Cardiac muscle cell (in vitro differentiated cells and primary cell): ENCODE measurements around the gene OR51D1. TPM values are rescaled to one million over a fixed set of nuclear protein-coding genes. Genes with fewer than 3 reads are reported as not detected.

Source experiments
- DNase-seq, 2 donors: peaks; one replicate each; pipeline versions ENCODE4 v3.0.0 to v3.0.0-alpha.2; 2010 to 2017; ENCODE audit warnings: low read depth in 1 of 2, low spot score in 1 of 2
- H3K27ac ChIP-seq: fragments of 200-600 bp; sonication (generic); 2 replicates; pipeline ENCODE4 v1.5.1; 2016
- H3K27me3 ChIP-seq: fragments of 200-600 bp; sonication (generic); 2 replicates; pipeline ENCODE4 v1.6.0; 2016; ENCODE audit warnings: control low read depth
- H3K36me3 ChIP-seq: fragments of 200-600 bp; sonication (generic); 2 replicates; pipeline ENCODE4 v1.5.1; 2016; ENCODE audit warnings: control low read depth
- H3K4me1 ChIP-seq: fragments of 200-600 bp; sonication (generic); 2 replicates; pipeline ENCODE4 v1.8.1; 2017; ENCODE audit warnings: low read depth, mild to moderate bottlenecking, mixed run types
- H3K4me3 ChIP-seq: fragments of 200-600 bp; sonication (generic); 2 replicates; pipeline ENCODE4 v1.5.1; 2016; ENCODE audit warnings: mild to moderate bottlenecking
- H3K9me3 ChIP-seq: fragments of 200-600 bp; sonication (generic); 2 replicates; pipeline ENCODE4 v1.5.1; 2017; ENCODE audit warnings: low read depth, mild to moderate bottlenecking, control low read depth
- polyA plus RNA-seq: library from polyadenylated mRNA; unstranded; fragments of >200 nt; fragmentation: Nextera tagmentation; extraction: Ambion mirVana; gene quantifications from 2 replicates; pipeline ENCODE4 v1.2.1, GENCODE V29; 2016
- total RNA-seq: library from RNA; depleted of rRNA; stranded (reverse); fragments of >200 nt; gene quantifications from 2 replicates; pipeline ENCODE4 v1.2.3, GENCODE V29; 2016
- TF ChIP-seq, protein P1 (sequence below): IDR thresholded peaks from 2 replicates; pipeline ENCODE4 v1.5.1; 2012; ENCODE audit warnings: low read depth, mild to moderate bottlenecking, low read length

Gene OR51D1
- total and polyA plus RNA-seq, 2 experiments from 2014 or later = not detected

DNA sequence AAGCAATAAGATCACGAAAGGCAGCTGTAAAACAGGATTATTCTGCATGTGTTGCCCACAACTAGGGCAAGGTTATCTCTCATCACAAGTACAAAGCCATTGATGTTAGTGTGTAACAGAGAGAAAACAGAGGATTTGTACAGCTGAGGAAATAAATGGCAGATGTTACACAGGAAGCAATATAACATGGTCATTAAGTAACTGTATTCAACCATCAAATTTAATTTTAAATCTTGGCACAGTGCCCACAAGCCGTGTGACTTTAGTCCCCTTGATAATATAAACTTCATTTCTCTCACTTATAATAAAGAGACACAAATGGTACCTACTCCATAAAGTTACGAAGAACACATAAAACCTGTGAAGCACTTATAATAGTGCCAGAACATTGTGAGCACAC, 43.1 kb downstream of the OR51D1 start:
- Histone ChIP-seq H3K4me3 (no peak overlapping the region), H3K9me3 (no peaks in the 10 kb centered on the region), H3K27me3 (no peaks in the 10 kb centered on the region), H3K36me3 (no peaks in the 10 kb centered on the region), H3K4me1 (no peaks in the 10 kb centered on the region), H3K27ac (no peak overlapping the region)
- no peak for DNase-seq
- TF ChIP-seq, protein P1, sequence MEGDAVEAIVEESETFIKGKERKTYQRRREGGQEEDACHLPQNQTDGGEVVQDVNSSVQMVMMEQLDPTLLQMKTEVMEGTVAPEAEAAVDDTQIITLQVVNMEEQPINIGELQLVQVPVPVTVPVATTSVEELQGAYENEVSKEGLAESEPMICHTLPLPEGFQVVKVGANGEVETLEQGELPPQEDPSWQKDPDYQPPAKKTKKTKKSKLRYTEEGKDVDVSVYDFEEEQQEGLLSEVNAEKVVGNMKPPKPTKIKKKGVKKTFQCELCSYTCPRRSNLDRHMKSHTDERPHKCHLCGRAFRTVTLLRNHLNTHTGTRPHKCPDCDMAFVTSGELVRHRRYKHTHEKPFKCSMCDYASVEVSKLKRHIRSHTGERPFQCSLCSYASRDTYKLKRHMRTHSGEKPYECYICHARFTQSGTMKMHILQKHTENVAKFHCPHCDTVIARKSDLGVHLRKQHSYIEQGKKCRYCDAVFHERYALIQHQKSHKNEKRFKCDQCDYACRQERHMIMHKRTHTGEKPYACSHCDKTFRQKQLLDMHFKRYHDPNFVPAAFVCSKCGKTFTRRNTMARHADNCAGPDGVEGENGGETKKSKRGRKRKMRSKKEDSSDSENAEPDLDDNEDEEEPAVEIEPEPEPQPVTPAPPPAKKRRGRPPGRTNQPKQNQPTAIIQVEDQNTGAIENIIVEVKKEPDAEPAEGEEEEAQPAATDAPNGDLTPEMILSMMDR = no peak

DNA sequence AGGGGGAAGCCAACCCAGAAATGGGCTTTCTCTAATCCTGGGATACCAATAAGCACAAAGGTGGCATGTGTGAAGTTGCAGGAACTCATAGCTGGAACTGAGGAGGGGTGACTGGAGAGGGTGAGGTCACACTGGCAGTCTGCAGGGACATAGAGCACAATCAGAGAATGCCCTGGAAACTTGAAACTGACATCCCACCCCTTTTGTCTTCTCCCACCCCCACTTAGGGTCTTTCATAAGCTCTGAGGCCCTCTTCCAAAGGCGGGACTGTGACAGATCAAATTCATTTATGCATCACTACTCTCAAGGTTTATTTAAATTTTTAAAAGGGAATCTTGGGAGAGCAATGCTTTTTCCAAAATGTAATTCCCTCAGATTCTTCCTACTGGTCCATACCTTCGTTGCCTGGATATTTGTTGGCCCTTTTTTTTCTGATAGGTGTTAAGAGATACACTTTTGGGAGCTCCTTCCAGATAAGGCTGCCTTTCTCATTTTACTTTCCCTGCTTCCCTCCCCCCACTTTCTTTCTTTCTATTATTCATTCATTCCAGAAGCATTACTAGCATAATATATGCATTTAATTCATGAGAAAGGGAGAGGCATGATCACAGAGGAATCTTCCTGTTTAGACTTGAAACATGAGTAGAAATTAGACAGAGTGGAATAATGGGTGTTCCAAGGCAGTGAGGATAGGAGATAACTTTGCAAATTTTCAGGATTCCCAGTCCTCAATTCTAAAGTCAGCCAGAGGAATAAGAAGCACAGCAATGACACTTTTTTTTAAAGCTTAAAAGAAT, 45.5 kb downstream of the OR51D1 start:
- no peak overlapping the region for H3K4me3 ChIP-seq
- no peak overlapping the region for H3K27ac ChIP-seq
- no peak for DNase-seq
- no peaks in the 10 kb centered on the region for H3K27me3 ChIP-seq
- H3K4me1 ChIP-seq = no peaks in the 10 kb centered on the region
- TF ChIP-seq, protein P1 = no peak
- no peaks in the 10 kb centered on the region for H3K36me3 ChIP-seq
- no peaks in the 10 kb centered on the region for H3K9me3 ChIP-seq

DNA sequence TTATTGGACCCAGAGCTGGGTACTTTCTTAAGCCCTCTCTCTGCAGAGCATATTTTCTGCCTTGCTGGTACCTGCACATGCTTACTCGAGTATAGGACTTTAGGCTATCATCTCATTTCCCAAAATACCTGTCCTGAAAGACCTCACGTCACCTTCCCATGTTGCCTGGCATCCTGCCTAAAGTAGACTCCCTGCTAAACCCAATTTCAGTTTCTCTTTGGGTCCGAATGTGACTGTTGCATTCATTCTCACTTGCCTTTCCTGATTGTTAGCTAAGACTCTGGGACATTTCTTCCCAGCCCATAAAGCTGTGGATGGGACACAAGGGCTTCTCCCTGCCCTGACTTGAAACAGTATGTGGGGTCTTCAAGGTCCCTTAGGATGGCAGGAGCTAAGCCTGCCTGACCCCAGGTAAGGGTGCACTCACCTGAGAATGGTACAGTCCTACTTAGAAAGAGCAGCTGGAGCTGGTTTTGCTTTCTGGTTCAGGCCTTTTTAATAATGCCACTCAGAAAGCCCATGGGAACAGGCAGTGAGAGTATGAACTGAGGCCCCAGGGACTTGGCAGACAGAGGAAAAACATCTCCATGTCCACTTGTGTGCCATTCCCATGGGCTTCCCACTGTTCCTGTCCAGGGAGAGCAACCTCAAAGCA, 47.5 kb downstream of the OR51D1 start:
- TF ChIP-seq, protein P1 = no peak
- H3K27me3 ChIP-seq = no peaks in the 10 kb centered on the region
- no peaks in the 10 kb centered on the region for H3K4me1 ChIP-seq
- no peaks in the 10 kb centered on the region for H3K36me3 ChIP-seq
- DNase-seq = no peak
- no peak overlapping the region for H3K27ac ChIP-seq
- no peak overlapping the region for H3K4me3 ChIP-seq
- no peaks in the 10 kb centered on the region for H3K9me3 ChIP-seq

Other genes starting within 250 kb of the OR51D1 start
- 4.5 and 6.3 TPM in 2 replicates for gene TRIM21, start 243.8 kb upstream of the OR51D1 start, total RNA-seq
- 4.6 and 6.2 TPM in 2 replicates for gene TRIM21, start 243.8 kb upstream of the OR51D1 start, polyA plus RNA-seq
- gene OR52K2, start 188.2 kb upstream of the OR51D1 start, total RNA-seq = not detected in 2 replicates
- not detected in 2 replicates for gene OR52K2, start 188.2 kb upstream of the OR51D1 start, polyA plus RNA-seq
- not detected in 2 replicates for gene OR52K1, start 154.8 kb upstream of the OR51D1 start, total RNA-seq
- not detected in 2 replicates for gene OR52K1, start 154.8 kb upstream of the OR51D1 start, polyA plus RNA-seq
- gene OR52M1, start 92.3 kb upstream of the OR51D1 start, total RNA-seq = not detected in 2 replicates
- not detected in 2 replicates for gene OR52M1, start 92.3 kb upstream of the OR51D1 start, polyA plus RNA-seq
- gene OR52I2, start 55.7 kb upstream of the OR51D1 start, total RNA-seq = not detected in 2 replicates
- 0.06 TPM in 1 of 2 replicates, not detected in the other for gene OR52I2, start 55.7 kb upstream of the OR51D1 start, polyA plus RNA-seq
- not detected in 2 replicates for gene OR52I1, start 43.4 kb upstream of the OR51D1 start, total RNA-seq
- gene OR52I1, start 43.4 kb upstream of the OR51D1 start, polyA plus RNA-seq = 0.33 TPM in 1 of 2 replicates, not detected in the other
- gene TRIM68, start 29.2 kb upstream of the OR51D1 start, total RNA-seq = 9.7 and 12.8 TPM in 2 replicates
- gene TRIM68, start 29.2 kb upstream of the OR51D1 start, polyA plus RNA-seq = 8.7 and 10.6 TPM in 2 replicates
- gene OR51E1, start 6.5 kb downstream of the OR51D1 start, total RNA-seq = not detected in 2 replicates
- gene OR51E1, start 6.5 kb downstream of the OR51D1 start, polyA plus RNA-seq = not detected in 2 replicates
- not detected in 2 replicates for gene OR51E2, start 60.4 kb downstream of the OR51D1 start, total RNA-seq
- not detected in 2 replicates for gene OR51E2, start 60.4 kb downstream of the OR51D1 start, polyA plus RNA-seq
- not detected in 2 replicates for gene MMP26, start 67.3 kb downstream of the OR51D1 start, total RNA-seq
- not detected in 2 replicates for gene MMP26, start 67.3 kb downstream of the OR51D1 start, polyA plus RNA-seq
- gene OR51F1, start 132.5 kb downstream of the OR51D1 start, total RNA-seq = not detected in 2 replicates
- not detected in 2 replicates for gene OR51F1, start 132.5 kb downstream of the OR51D1 start, polyA plus RNA-seq
- not detected in 2 replicates for gene OR52R1, start 166.9 kb downstream of the OR51D1 start, total RNA-seq
- gene OR52R1, start 166.9 kb downstream of the OR51D1 start, polyA plus RNA-seq = not detected in 2 replicates
- not detected in 2 replicates for gene OR51F2, start 183.8 kb downstream of the OR51D1 start, total RNA-seq
- gene OR51F2, start 183.8 kb downstream of the OR51D1 start, polyA plus RNA-seq = not detected in 2 replicates
- not detected in 2 replicates for gene OR51S1, start 211.7 kb downstream of the OR51D1 start, total RNA-seq
- gene OR51S1, start 211.7 kb downstream of the OR51D1 start, polyA plus RNA-seq = not detected in 2 replicates
- gene OR51T1, start 244.4 kb downstream of the OR51D1 start, total RNA-seq = not detected in 2 replicates
- not detected in 2 replicates for gene OR51T1, start 244.4 kb downstream of the OR51D1 start, polyA plus RNA-seq